ENCODE data around the gene SMIM12.

GRCh38 chr1:34803770-34804169, 55.8 kb downstream of the SMIM12 start:
- TF ChIP-seq, protein P1, sequence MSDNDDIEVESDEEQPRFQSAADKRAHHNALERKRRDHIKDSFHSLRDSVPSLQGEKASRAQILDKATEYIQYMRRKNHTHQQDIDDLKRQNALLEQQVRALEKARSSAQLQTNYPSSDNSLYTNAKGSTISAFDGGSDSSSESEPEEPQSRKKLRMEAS (IDR thresholded peaks at IDR 0.05) = no peak
- TF ChIP-seq TAF1 (IDR thresholded peaks at IDR 0.05; ENCODE audit: low read depth, low read length) = no peak
